ENCODE measurements around the gene KIDINS220.

Gene KIDINS220

DNA sequence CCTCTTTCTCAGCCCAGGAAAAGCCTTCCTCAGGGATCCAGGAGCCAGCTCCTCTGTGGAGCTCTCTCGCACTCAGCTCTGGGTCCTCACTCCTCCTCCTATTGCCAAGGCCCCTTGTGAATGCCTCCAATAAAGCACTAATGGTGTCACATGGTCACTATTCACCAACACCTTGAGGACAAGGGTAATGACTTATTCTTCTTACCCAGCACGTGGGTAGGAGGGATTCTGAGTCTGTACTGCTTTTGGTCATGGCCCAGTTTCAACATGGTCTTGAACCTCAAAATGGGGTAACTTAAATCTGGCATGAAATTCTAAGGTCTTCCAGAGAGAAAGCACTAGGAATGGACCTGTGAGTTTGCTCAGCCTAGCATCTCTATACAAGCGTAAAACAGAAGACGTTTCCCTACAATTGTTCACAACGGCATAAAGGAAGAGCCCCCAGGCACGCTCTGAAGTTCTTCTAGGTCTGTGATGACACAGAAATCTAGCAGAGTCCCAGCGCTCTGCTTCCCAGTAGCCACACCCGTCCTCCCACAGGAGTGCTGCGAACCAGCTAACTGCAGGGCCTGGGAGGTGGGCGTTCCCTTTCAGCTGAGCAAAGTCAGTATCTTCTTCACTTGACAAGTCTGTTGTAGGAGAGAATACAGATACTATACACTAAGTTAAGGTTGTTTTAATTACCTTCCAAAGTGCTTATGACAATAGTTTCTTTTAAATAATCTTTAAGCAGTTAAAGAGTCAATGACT lies 14.6 kb upstream of the KIDINS220 start:
- no peak for DNase-seq (ENCODE audit: low read depth, low spot score)

DNA sequence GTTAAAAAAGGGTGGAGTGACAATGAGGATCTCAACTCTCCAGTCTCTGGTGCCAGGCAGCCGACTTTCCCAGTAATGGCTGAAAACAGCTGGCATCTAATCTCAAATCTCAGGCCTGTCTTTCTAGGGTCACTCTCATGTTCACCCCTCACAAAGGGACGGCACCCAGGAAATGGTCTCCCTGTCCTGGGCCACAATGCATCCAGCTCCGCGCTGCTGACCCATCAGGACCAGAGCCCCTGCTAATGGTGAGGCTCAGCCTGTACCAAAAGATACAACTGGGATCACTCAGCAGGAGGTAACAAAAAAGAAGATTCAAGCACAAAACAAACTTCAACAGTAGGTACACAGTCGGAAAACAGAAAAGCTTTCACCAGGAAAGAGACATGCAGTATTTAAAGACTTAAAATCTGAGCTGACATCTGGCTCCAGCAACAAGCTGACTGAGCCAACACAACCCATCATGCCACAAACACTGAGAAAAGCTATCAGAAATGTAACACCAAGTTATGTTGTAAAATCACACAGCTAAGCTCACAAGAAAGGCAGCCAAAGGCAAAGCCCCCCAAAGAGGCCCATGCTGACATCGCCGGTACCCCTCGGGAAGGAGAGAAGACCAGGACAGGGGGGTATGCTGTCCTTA lies 13.6 kb upstream of the KIDINS220 start:
- DNase-seq (ENCODE audit: low read depth, low spot score) = no peak

DNA sequence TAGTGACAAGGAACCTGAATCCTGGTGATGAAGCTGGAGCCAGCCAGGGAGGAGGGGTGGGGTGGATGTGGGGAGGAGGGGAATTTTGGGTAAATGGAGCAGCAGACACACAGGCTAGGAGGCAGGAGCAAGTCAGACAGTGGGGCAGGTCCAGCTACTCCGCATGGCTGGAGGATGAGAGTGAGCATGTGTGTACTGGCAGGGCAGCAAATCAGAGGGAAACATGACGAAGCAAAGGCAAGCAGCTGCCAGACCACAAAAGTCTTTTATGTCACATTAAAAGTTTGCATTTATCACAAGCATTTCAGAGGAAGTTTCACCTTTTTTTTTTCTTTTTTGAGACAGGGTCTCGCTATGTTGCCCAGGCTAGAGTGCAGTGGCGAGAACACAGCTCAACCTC lies 11.9 kb upstream of the KIDINS220 start:
- DNase-seq (ENCODE audit: low read depth, low spot score) = no peak

DNA sequence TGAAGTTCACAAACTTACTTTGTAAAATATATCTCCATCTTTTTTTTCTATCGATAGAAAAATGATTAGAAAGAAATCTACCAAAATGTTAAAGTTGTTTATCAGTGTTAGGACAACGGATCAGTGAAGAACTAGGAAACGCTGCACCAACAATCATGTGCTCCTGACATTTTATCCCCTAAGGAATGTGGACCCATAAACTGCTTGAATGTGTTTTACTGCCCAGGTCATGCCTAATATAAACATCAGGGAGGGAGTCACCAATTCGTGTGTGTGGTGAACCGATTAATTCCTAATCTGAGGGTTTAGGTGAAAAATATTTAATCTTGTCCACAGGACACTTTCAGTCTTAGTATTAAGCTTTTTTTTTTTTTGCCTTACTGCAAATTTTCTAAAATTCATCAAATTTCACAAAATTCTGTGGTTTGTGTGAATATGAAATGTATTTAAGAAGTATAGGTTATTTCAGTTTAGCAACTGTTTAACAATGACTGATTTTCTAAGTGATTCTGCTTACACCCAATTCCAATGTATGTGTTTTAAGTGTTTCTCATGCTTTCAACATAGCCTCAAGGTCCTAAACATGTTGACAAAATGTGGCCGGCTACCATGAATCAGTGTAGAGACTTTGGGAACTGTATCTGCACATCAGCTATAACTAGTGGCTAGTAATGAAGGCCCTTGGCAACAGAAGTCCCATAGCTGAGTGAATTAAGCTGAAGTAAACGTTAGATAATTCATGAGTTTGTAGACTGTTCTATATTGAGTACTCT lies 11.1 kb upstream of the KIDINS220 start:
- no peak for DNase-seq (ENCODE audit: low read depth, low spot score)

DNA sequence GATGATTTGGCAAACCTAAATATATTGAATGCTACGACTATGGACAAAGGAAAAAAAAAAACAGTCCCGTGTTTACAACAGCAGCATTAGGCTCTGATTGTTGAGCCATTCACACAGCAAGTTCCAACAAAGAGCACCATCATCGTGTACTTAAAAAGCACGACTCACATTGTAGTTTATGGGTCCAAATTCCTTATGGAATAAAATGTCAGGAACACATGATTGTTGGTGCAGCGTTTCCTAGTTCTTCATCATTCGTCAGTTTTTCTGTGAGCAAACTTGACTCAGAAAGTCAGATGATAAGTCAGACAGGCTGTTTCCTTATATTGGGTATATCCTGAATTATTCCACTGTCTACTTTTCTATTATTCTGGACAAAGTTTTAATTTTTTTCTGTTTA lies 10.0 kb upstream of the KIDINS220 start:
- DNase-seq (ENCODE audit: low read depth, low spot score) = no peak

DNA sequence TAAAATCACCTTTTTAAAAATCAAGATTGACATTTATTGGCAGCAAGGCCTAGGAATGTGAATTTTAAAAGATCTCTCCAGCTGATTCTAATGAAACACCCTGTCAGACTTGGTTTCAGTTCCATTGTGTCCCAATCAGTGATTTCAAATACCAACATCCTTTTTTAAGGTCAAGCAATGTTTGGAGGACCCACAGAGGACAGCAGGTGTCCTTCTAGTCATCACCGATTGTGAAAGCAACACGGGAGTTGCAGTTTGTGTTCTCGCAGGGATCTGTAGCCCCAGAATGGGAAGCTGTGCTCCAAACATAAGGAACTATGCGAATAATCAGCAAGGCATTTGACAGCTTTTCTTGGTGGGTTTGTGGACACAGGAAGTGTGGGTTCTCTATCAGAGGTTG lies 4.5 kb upstream of the KIDINS220 start:
- DNase-seq (ENCODE audit: low read depth, low spot score) = no peak

DNA sequence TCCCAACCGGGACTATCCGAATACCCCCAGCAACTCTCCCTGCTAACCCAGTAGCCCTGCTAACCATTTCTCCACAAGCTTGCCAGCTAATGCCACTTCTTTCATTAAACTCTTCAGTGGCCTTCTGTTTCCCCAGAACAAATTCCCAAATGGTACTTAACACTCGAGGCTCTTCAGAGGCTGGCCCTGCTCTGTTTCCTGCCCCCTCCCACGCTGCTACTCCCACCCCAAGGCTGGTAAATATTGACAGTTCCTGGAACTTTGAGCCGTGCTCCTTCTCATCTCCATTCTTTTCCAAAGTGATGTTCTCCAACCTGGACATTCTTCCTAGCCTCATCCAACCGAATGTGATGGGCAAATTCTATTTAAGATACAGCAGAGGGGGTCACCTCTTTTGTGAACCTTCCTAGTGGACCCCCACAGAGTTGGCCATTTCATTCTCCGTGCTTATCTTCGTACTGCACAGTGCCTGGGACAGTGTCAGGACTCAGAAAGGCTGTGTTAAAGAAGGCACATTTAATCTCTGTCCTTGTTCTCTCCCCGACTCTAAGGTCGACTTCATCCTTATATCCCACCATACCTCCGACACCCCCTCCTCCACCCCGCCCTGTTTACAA lies 3.2 kb upstream of the KIDINS220 start:
- no peak for DNase-seq (ENCODE audit: low read depth, low spot score)

DNA sequence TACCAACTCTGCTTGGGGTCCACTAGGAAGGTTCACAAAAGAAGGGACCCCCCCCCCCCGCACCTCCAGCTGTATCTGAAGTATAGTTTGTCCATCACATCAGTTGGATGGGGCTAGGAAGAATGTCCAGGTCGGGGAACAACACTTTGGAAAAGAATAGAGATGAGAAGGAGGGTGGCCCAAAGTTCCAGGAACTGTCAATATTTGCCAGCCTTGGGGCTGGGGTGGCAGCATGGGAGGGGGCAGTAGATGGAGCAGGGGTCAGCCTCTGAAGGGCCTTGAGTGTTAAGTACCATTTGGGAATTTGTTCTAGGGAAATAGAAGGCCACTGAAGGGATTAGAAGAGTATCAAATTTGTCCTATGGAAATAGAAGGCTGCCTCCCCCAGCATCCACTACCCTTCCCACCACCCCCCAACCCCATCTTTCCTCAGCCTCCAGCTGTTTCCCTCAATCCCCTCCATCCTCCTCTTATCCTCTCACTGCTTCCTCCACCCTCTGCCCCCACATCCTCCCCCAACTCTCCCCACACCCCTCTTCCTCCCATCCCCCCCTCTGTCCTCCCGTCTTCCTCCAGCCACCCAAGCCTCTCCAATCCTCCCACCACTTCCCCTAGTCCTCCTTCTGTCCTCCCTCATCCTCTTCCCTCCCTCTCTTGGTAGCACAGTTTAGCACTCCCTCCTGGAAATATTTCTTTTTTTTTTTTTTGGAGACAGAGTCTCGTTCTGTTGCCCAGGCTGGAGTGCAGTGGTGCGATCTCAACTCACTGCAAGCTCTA lies 2.0 kb upstream of the KIDINS220 start:
- DNase-seq (ENCODE audit: low read depth, low spot score) = no peak

DNA sequence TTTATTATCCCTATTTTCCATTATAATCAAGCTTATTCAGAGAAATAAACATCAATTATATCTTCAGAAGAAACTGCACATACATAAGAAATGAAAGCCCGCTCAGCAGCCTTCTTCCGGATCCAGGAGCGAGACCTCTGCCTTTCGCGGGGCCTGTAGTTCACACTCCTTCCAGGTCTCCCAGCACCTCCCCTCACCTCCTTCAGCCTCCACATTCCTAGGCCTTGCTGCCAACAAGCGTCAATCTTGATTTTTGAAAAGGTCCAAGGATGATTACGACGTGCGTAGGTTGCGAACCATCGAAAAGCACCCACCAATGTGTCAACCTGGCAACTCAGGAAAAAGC lies 355 bp upstream of the KIDINS220 start:
- DNase-seq (ENCODE audit: low read depth, low spot score) = no peak

DNA sequence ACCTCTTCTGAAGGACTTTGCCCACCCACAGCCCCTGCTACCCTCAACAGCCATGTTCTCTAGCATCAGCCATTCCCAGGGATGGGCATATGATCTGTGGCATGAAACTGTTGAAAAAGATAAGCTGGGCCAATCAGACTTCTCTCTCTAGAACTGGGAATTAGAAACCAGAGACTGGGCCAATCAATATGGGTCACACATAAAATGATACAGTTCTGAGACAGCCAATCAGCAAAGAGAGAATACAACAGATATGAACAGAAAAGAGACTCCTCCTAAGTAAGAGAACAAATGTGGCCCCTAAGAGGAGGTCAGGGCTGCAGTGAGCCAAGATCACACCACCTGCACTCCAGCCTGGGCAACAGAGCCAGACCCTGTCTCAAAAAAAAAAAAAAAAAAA lies 2.1 kb downstream of the KIDINS220 start:
- no peak for DNase-seq (ENCODE audit: low read depth, low spot score)

DNA sequence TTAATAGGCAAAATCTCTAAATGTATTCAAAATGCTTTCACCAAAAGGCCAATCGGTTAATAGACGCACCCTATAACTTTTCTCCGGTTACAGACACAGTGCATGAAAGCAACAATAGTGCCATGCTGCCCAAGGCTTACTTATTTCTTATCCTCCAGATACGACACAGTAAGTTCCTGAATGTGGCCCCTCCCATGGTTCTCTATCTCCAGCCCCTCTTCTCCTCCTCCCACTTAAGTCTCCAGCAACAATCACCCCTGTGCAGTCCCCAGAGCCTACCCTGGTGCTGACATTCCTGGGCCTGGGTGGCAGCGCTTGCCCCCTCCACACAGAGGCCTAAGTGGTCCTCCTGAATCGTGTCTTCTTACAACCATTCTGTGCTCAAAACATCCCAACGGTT lies 3.6 kb downstream of the KIDINS220 start:
- DNase-seq (ENCODE audit: low read depth, low spot score) = no peak

DNA sequence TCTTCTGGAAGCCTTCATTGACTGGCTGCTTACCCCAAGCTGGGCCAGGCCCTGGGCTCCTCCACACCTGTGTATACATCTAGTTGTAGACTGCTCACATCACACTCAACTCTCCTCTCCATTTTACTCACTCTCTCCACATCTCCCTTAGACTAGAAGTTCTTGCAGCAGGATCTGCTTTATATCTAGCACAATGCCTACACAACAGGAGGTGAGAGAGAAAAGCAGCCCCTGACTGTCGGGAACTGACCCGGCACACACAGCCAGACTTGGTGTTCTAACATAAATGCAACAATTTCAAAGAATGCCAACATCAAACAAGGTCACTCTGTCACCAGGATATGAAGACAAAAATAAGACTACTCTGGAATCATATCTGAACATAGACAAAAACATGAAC lies 5.9 kb downstream of the KIDINS220 start:
- DNase-seq (ENCODE audit: low read depth, low spot score) = no peak

DNA sequence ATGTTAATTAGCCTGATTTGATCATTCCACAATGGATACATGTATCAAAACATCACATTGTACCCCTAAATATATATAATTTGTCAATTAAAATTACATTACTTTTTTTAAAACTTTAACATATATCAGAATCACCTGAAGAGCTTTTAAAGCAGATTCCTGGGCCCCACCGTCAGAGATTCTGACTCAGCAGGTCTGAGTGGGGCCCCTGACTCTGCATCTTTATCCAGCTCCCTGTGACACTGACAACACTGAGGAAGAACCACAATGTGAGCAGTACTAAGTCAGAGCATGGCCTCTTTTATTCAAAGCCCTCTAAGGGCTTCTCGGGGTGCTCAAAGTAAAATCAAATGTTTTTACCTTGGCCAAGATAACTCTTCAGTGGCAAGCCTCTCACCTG lies 9.7 kb downstream of the KIDINS220 start:
- no peak for DNase-seq (ENCODE audit: low read depth, low spot score)

DNA sequence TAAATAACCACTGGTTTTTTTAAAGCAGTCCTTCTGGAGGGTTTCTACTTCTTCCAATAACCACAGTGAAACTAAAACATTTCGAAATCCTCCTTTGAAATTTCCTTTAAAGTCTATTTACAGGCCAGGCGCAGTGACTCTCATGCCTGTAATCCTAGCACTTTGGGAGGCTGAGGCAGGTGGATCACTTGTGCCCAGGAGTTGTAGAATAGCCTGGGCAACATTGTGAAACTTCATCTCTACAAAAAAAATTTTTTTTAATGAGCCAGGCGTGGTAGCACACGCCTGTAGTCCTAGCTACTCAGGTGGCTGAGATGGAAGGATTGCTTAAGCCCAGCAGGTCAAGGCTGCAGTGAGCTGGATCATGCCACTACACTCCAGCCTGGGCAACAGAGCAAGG lies 15.2 kb downstream of the KIDINS220 start:
- no peak for DNase-seq (ENCODE audit: low read depth, low spot score)

DNA sequence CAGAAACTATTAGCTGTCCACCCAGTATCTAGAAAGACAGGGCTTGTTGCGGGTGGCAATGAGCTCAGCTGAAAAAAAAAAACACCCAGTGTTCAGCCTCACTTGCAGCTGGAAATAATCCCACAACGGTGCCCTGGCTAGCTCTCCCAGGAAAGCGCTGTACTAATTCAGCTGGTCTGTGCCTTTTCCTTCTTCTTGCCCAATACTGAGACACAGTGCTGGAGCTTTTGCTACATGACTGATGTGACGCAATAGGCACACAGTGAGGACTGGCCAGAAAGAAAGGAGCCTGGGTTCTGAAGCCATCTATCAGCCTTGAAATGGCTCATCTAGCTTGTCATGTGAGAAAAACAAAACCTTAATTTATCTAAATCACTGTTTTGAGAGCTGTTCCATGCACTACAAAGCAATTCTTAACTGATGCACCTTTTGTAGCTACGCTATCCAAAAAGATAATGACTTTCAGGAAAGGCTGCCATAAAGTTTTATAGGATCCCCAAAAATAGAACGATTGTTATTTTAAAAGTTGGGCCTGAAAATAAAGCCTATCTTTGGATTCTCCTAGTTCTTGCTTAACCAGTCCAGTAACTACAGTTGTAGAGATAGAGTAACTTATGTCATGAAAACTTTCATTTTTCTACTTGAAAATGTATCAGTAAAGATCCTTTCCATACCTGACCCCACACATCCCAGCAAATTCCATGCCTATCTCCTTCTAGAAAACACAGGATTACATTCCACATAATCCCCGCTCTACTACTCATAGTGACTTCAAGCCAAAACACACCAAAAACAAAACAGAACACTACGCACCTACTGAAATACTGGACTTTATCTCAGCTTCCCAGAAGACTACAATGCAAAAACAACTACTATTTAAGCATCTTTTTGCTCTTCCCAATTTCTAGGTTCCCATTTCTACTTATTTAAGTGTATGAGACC lies 15.9 kb downstream of the KIDINS220 start:
- no peak for DNase-seq (ENCODE audit: low read depth, low spot score)

DNA sequence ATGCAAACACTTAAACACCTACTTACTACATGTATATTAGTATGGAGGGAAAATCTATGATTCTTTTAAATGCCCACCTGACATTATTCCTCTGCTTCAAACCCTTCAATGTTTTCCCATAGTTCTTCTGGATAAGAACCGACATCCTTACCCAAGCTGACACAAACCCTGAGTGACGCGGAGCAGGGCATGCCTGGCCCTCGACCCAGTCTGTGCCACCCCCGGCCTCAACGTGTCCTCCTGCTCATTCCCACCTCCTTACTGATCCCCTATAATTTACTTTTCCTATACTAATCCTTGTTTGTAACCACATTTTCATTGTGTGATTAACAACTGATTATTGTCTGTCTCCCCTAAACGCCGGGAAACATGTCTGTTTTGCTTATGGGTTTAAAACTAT lies 17.5 kb downstream of the KIDINS220 start:
- no peak for DNase-seq (ENCODE audit: low read depth, low spot score)

DNA sequence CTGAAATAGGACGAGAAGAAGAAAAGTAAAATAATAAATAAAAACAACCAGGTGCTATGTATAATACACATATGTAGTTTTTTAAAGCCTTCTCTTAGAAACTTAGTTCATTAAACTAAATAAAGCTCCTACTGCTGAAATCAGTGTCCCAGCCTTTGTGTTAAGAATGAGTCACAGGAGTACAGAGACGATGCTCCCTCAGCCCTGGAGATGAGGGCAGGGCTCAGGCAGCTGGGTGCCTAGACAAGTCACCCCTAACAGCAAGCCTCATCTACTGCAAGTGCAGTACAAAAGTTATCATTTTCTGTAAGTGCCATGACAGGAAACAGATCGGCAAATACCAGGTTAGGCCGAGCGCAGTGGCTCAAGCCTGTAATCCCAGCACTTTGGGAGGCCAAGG lies 18.2 kb downstream of the KIDINS220 start:
- DNase-seq (ENCODE audit: low read depth, low spot score) = no peak

DNA sequence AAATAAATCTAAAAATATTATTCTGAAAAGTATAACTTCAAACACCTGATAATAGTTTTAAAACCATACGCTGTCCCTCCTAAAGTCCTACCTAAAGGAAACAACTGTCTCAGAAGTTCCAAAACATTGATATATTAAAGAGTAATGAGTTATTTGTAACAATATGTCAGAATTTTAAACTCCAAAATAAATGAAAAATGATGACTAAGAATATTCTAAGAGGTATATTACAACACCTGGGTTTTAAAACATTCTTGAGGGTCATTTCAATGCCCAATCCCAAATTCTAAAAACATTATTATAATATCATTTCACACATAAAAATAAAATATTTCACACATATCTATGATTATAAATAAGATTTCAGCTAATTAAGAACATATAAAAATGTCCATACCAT lies 20.2 kb downstream of the KIDINS220 start:
- DNase-seq (ENCODE audit: low read depth, low spot score) = no peak

DNA sequence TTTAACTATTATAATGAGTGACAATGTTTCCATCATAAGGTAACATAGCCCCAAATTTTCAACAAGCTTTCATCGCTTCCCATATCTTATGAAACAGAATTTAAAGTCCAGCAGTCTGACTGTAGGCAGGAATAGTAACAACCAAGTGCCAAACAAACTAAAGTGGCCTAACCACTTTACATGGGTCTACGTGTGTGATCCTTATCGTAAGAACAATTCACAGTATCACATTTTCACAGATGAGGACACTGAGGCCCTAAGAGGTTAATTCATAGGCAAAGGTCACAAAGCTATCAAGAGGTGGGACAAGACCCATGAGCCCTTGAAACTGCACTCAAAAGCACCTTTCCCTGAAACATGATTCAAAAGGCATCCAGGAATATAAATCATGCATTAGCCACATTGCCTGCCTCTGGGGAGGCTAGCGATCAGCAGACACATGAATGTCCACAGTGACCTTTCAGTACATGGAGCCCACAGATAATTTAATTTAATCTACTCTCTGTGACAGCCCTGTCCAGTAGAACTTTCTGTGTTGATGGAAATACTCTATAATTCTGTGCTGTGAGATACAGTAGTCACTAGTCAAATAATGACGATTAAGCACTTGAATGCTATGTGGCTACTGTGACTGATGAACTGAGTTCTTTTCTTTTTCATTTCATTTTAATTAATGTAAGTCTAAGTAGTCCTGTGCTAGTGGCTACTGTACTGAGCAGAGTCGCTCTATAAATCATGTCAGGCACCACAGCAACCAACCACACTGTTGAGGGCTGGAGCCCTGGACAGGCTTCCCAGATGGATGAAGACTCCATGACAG lies 30.3 kb downstream of the KIDINS220 start:
- no peak for DNase-seq (ENCODE audit: low read depth, low spot score)

All from smooth muscle cell of the brain vasculature (primary cell).